Measurements from ENCODE around the gene SPC25.

The SPC25 gene

DNA sequence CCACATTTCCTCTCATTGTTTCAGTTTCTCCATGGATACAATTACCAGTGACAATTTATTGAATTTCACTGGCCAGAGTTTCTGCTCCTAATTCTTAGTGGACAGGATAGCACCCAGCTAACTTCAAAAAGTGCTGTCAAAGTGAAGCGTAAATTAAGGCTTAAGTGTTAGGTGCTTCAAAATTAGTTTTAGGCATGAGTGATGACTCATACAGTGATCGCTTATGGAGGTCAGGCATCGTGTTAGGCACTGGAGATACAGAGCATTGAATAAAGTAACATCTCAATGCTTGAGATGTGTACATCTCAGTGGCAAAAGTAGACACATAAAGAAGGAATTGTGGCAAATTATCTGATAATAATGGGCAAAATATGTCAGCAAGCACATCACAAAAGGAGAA, 47.0 kb downstream of the SPC25 start:
- DNase-seq (ENCODE audit: low read depth, low spot score): no peak

DNA sequence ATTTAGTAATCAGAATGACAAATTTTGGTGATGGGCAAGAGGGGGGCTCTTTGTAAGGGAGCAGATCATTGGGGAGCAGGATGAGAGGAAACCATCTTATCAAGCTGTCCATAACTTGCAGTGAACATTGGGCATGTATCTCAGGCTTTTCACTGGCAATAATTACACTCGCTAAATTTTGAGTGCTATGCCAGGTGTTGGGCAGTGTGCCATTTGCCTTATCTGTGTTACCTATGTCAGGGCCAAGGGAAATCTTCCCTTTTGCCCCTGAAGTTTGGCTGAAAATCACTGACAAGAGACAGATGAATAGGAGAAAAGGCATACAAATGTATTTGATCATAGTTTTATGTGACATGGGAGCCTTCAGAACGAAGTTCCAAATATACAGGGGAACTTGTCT, 48.8 kb downstream of the SPC25 start:
- DNase-seq (ENCODE audit: low read depth, low spot score): no peak

DNA sequence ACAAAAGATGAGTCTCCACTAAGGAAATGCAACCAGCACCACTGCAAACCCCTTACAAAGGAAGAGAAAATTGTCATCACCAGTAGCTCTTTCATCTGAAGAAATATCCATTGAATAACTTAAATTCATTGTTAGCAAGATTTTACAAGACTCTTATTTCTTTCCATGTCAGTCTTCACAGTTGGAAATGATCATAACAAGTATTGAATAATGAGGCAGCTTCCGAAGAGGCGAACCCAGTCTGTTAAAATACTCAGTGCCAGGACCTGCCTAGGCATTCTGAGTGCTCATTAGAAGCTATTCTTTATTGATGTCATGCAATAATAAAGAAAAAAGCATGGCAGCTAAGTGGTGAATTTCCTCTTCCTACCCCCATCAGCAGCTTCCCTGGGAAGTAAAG, 54.3 kb downstream of the SPC25 start:
- DNase-seq (ENCODE audit: low read depth, low spot score): no peak

DNA sequence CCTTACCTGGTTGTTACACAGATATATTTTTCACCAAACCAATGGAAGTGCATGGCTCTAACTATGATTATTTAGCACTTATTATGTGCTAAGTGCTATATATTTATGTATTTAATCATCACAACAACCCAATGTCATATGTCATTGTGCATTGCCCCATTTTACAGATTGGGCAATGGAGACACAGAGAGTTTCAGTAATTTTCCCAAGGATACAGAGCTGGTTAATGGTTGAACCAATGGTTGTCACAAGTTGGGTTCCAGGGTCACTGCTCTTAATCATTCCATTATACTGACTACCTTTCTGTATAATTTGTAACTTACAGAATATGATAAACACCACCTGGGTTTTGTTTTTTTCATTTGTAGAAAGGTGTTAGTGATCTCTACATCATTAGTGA, 58.6 kb downstream of the SPC25 start:
- DNase-seq (ENCODE audit: low read depth, low spot score): no peak

DNA sequence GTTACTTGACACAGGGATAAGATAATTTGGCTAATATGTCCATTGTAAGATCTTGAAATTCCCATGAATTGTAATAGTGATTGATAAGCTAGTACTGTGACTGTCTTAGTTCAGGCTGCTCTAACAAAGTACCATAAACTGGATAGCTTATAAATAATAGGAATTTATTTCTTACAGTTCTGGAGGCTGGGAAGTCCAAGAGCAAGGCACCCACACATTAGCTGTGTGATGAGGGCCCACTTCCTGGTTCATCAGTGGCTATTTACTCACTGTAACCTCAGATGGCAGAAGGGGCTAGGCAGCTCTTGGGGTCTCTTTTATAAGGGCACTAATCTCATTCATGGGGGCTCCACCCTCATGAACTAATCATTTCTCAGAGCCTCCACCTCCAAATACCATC, 59.3 kb downstream of the SPC25 start:
- DNase-seq (ENCODE audit: low read depth, low spot score): no peak

DNA sequence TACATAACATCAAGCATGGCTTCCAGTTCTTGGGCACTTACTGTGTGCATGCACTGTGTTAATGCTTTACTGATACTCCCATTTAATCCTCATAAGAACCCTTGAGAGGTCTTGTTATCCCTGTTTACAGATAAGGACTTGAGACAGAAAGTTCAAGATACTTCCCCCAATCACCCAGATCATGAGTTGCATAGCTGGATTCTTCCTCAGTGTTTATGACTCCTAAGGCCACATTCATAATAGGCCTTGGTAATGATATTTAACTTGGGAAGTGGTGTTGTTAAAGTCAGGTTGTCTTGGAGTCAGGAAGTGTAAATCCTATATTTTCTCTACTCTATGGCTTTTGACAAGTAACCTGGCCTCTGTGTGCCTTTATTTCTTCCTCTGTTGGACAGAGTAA, 65.1 kb downstream of the SPC25 start:
- no peak for DNase-seq (ENCODE audit: low read depth, low spot score)

DNA sequence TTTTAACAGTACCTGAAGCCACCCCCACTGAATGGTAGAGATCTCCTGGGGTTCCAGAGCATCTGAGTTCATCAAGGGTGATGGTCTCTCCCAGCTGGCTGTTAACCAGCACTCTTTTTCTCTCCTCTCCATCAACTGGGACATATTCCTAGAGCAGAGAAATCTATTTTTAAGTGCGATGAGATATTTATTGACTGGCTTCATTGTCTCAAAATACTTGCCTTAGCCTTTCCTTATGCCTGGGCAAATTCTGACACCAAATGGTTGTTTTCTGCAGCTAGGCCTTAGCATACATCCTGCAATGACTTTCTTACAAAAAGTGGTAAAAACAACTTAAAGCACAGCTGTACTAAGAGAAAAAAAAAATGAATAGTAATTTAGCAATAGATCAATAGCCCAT, 68.2 kb downstream of the SPC25 start:
- DNase-seq (ENCODE audit: low read depth, low spot score): no peak

DNA sequence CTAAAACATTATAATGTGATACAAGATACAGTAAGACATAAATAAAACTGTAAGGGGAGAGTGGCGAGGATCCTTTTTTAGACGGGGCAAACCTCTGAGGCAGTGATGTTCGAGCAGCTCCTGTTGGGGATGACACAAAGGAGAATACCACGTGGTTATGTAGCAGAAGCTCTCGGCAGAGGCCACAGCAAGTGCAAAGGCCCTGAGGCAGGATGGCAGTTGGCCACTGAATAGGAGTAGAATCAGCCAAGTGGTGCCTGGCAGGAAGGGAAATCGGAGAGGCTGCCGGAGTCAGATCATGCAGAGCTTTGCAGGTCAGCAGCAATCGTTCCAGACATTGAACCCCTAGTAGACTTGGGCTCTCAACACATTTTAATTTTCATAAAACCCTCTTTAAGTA, 68.7 kb downstream of the SPC25 start:
- no peak for DNase-seq (ENCODE audit: low read depth, low spot score)
